Right kidney (tissue), 1 donor: ENCODE measurements around the gene PPP2R5D.
"Not testable (repeated sequence)": the region's sequence is repeated elsewhere in the genome, so short reads cannot be mapped to it uniquely, and the experiment has no call there.

ENCODE experiments used
- DNase-seq: peaks from one replicate; pipeline ENCODE4 v3.0.0-alpha.2; 2016

The PPP2R5D gene

DNA sequence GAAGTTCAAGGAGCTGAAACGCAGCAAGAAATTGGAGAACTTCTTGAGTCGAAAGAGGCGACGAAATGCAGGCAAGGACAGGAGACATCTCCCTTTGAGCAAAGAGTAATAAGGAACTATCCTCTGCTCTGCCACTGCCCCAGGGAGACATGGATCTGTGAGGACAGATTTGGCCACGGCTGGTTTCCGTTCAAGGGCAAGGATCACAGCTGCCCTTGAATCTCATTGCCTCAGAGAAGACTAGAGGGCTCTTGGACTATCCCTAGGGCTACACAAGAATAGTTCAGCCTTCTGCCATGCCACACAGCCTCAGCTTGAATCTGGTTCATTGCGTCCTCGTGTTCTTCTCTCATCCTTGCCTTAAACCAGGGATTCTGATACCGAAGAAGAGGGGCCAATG lies 44.8 kb downstream of the PPP2R5D start:
- no peak for DNase-seq

DNA sequence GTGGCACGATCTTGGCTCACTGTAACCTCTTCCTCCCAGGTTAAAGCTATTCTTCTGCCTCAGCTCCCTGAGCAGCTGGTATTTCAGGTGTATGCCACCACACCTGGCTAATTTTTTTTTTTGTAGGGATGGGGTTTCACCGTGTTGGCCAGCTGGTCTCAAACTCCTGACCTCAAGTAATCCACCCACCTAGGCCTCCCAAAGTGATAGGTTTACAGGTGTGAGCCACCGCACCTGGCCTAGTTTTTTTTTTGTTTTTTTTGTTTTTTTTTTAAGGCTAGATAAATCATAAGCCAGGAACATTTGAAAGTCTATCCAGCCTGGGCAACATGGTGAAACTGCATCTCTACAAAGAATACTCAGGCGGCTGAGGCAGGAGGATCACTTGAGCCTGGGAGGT lies 48.0 kb downstream of the PPP2R5D start:
- DNase-seq: no peak

GRCh38 chr6:43033496-43034189 lies 49.3 kb downstream of the PPP2R5D start:
- DNase-seq: no peak

GRCh38 chr6:43034190-43034525 lies 49.8 kb downstream of the PPP2R5D start:
- DNase-seq: no peak

GRCh38 chr6:43035495-43036194 lies 51.3 kb downstream of the PPP2R5D start:
- DNase-seq: no peak

DNA sequence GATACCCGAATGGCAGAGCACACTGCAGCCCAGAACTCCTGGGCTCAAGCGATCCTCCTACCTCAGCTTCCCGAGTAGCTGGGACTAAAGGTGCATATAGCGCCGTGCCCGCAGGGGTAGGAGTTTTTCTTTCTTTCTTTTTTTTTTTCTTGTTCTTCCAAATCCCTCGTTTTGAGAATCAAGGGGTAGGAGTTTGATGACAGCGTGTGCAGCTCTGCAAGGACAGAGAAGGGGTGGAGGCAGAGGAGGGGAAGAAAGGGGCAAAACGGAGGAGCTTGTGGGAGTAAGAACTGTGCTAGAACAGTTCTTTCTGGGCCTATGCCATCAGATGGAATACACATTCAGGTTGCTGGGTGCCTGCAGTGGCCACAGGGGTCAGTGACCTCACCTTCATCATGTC lies 52.3 kb downstream of the PPP2R5D start:
- DNase-seq: no peak

- no peak for DNase-seq
Observed at GRCh38 chr6:43037197-43037596, 52.8 kb downstream of the PPP2R5D start.

DNA sequence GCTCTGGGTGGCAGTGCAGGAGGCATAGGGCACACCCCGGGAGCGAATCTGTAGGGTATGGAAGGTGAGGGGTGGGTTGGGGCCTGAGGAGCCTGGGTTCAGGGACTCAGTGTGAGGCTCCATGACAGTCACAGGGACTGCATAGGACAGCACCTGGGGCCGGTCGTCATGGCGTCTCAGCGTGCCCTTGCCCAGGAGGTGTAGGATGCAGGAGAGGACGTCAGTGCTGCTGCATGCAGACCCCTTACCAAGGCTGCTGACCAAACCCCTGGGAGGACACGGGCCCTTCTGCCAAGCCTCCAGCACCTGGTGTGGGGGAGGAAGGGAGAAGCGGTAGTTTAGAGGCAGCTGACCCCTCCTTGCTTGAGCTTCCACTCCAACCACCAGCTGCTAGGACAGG lies 53.3 kb downstream of the PPP2R5D start:
- no peak for DNase-seq

DNA sequence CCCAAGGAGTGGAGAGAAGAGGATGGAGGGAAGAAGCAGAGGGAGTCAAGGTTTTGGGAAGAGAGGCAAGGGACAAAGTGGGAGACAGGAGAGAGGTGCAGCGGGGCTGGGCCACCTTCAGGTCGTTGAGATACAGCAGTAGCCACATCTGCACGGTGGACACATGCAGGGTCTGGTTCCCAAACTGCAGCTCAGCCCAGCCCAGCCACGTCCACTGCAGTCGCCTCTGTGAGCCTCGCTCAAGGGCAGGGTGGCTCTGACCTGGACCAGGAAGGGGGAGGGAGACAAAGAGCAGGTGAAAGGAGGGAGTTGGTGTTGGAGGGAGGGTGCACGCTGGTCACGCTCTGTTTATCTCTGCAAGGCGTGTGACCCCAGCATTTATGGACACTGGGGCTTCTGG lies 54.4 kb downstream of the PPP2R5D start:
- no peak for DNase-seq

DNA sequence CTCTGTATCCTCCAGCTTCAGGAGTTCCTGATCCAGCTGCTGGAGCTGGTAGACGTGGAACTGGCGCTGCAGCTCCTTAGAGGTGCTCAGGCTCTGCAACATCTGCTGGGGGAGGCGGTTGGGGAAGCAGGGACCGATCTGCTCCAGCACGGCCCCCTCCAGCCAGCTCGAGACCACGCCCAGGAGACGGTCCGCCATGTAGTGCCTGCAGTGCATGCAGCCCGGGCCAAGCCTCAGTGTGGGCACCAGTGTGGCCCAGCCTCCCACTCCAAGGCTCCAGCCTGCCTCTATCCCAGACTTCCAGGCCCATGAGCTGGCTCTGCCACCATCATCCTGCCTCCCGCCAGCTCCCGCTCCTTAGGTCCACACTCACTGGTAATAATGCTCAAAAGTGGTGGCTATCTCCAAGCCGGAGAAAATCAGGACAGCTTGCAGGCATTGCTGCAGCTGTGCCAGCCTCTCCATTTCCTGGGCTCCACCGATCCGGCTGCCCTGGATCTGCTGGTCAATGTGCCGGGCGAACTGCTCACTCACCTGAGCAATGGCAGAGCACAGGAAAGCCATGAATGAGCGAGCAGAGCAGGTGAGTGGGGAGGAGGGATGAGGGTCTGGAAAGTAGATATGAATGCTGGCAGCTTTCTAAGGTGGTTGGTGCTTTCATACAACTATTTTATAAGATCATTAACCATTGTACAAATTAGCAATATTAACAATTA lies 56.3 kb downstream of the PPP2R5D start:
- DNase-seq: no peak

DNA sequence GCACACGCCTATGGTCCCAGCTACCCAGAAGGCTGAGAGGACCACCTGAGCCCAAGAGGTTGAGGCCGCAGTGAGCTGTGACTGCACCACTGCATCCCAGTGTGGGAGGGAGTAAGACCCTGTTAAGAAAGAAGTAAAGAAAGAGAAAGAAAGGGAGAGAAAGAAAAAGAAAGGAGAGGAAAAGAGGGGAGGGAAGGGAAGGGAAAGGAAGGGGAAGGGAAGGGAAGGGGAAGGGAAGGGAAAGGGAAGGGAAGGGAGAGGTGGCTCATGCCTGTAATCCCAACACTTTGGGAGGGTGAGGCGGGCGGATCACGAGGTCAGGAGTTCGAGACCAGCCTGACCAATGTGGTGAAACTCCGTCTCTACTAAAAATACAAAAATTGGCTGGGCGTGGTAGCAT lies 57.1 kb downstream of the PPP2R5D start:
- not testable (repeated sequence) for DNase-seq

DNA sequence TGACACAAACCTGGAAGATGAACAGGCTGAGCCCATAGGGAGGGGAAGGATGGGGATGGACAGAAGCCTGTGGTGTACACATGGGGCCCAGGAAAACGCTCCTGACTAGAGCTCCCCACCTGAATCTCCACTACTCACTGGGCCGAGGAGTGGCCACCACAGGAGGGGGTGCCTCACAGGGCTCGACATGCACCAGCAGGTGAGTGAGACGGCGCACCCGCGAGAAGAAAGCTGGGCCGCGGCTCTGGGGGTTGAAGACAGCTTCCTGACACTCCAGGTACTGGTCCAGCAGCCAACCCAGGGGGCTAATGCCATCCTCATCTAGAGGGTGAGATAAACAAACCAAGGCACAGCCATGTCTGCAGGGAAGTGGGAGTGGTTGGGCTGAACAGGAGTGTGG lies 58.9 kb downstream of the PPP2R5D start:
- no peak for DNase-seq

DNA sequence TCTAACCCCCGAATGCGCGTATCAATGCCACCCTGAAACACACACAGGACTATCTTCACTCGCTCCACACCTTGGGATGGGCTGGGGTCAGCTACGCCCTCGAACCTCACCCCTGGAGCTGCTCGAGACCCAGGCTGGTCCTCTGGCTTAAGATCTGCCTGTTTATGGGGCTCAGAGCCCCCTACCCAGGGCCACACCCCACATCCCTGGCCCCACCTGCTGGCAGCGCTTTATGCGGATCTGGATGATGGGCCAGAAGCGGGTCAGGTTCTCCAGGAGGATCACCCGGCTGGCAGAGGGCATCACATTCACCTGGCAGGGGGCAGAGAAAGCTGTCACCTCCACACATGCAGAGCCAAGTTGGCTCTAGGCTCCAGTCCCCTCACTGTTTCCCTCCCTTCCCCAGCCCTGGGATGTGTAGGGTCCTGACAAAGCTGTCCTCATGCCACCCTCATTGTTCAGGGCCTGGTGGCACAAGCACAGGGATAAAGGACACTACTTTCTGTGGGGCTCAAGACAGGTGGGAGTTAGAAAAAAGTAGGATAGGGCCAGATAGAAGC lies 61.1 kb downstream of the PPP2R5D start:
- no peak for DNase-seq

DNA sequence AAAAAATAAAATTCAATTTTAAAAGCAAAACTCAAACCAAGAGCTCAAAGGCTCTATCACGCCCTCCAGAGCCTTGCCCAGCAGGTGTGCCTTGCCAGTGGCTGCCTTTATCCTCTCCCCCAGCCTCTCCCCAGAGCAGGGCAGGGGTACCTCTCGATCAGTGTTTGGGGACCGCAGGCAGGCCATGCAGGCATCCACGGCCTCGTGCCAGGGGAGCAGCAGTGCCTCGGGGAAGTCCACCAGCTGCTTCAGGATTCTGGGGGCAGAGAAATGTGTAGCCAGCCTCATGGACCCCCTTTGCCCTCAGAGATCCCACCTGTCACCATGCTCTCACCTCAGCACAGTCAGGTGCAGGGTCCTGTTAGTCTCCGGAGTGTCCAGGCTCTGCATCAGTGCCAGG lies 63.6 kb downstream of the PPP2R5D start:
- DNase-seq: no peak

- no peak for DNase-seq
Observed at GRCh38 chr6:43050981-43051380, 66.6 kb downstream of the PPP2R5D start.

DNA sequence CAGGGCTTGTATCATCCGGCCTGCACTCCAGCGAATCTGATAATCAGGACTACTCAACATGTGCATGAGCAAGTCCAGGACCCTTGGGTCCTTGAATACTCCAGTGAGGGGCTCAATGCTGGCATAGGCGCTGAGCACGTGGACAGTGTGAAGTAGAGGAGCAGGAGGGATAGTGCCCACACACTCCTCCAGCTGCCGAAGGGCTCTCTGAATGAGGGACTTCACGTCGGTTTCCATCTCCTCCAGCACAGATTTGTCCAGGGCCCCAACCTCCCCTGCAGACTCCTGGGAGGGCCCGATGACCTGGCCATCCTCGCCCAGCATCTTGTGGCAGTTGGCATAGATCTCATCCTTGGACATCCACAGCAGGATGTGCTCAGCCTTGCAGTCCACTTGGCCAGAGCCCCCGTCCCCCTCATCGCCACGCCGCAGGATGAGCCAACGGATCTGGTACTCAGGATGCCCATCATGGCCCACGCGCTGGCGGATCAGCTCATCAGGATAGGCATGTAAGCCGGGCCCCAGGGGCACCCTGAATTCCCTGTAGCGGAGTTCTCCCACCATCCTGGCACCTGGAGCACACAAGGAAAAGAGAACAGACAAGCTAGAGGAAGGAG lies 68.0 kb downstream of the PPP2R5D start:
- no peak for DNase-seq

- DNase-seq: no peak
Observed at GRCh38 chr6:43052842-43053544, 68.6 kb downstream of the PPP2R5D start.

DNA sequence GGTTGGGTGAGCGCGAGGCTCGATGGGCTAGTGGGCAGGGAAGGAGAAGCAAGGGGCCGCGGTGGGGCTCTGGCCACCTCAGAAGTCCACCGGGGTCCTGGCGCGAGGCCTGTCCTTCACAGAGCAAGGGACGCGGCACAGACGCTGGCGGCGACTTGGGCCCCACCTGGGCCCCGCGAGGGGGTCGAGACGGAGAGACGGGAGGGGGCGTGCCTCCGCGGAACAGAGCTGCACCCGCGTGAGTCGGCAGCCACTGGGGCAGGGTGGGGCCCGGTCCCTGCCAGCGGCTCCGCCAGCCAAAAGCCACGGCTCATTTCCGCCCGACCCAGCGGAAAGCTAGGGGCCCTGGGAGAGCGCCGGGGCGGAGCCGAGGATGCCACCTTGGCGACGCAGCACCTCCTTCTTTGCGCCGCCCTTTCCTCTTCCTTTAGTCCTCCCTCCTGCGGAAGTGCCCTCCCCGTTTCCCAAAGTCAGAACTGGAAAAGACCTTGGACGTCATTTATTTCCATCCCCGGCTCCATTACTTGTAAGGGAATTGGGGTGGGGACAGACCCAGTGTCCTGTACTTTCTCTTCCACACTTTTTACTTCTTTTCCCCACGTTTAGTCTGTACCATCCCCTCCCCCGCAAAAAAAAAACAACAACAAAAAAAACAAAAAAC lies 69.3 kb downstream of the PPP2R5D start, which contains the start of gene CUL7:
Gene CUL7, minus strand, starts transcription at position 307 of the 661 bp plus-strand sequence. CDS start 1,063 bp downstream, outside the sequence.
- DNase-seq: peak; percentile 93

DNA sequence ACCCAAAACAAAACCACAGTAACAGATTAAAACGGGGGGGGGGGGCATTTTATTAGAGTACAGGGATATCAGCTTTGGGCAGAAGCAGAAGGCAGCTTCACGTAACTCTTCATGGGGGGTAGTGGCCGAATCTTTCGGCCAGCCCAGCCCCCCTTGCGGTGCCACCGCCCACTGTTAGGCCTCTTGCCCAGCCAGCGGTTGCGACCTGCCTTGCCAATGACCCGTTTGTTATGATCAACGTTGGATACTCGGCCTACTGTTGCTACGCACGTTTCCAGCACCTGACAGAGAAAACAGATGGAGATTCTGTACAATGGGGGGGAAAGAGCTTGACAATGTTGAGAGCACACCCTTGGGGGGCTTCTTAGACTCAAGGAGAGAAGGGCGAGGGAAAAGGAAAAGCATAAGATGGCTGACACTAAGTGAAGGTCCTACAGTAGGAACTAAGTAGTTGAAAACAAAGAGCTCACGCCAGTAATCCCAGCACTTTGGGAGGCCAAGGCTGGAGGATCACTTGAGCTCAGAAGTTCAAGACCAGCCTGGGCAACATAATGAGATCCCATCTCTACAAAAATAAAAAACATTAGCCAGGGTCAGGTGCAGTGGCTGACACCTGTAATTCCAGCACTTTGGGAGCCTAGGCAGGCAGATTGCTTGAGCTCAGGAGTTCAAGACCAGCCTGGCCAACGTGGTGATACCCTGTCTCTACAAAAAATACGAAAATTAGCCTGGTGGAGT lies 70.0 kb downstream of the PPP2R5D start:
- DNase-seq: no peak

- DNase-seq: no peak
Observed at GRCh38 chr6:43055966-43056365, 71.6 kb downstream of the PPP2R5D start.

DNA sequence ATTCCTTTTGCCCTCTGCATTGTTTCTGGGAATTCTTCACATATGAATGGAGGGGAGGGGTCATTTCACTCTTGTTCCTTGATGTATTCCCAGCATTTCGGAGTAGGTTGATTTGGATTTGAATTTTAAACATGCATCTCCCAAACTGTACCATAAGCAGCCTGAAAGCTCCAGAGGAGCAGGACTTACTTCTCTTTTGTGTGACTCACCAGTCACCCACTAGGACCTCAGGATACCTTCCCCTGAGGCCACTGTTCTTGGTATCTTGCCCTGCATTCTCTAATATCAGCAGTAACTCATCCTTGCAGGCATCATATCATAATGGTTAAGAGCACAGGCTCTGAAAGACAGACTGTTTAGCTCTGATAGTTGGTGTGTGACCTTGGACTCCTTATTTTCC lies 74.2 kb downstream of the PPP2R5D start:
- no peak for DNase-seq
